Measurements from ENCODE around the gene TRPT1. TPM values are rescaled to one million over a fixed set of nuclear protein-coding genes. Genes with fewer than 3 reads are reported as not detected.
A peak's percentile ranks its signal among the peaks of the same experiment; 100 is the strongest.

TRPT1 gene
- total RNA-seq, 2 experiments from 2014 or later = 40.6 to 49.0 TPM

DNA sequence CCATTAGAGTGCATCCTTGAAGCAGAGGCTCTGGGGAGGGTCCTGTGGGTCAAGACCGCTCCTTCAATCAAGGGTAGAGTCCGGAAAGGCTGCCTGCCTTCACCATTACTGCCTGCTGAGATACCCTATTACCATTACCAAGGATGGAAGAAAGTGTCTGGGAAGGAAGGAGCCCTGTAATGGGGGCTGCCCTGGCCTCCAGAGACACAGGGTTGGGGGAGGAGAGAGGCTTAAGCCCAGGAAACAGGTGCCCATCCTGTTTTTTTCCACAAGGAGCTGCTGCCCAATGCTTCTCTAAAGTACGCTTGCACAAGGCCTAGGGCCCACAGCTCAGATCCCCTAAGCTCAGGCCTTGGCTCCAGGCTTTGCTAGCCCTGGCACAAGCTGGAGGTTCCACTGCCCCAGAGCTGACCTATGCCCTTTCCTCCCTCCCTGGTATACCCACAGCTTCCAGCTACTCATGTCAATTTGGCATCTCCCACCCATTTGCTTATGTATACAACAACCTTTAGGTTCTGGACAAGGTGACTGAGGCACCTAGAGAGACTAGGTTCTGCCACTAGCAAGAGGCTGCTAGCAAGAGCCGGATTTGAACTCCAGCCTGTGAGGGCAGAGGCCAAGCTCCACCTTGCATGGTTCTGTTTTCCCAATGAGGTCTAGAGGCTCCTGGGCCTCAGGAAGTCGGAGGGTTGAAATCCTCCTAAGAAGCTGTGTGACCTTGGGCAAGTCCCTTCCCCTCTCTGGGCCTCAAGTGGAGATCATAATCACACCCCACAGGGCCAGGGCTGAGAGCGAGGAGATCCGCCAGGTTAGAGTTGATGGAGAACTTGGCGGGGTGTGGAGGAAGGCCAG lies 23.8 kb upstream of the TRPT1 start:
- H3K4me2 ChIP-seq (ENCODE audit: low read length) = peak overlapping the region; percentile 24; the same call in 1 of the 2 replicates
- ChIA-PET CTCF (ENCODE audit: unreplicated experiment) (interaction anchor here (0.8 to 1.4 kb wide), 2 partner anchors 9 to 45 kb away, joined by 3 read pairs; no protein-coding TSS in a partner anchor), POLR2A (interaction anchor here (0.7 kb wide), 1 partner anchor 68 kb away, joined by 3 read pairs; the partner anchor contains the start of gene PRDX5)
- no peak overlapping the region for H3K4me3 ChIP-seq (ENCODE audit: low read depth, low read length, poor library complexity, severe bottlenecking)
- peaks cover 5% of the 10 kb centered on the region; the same call in 1 of the 2 replicates for H3K36me3 ChIP-seq (ENCODE audit: insufficient read depth, low read length)
- H4K20me1 ChIP-seq (ENCODE audit: insufficient read depth, low read length) = no peaks in the 10 kb centered on the region
- DNase-seq (ENCODE audit: low spot score) = no peak
- H3K9me3 ChIP-seq (ENCODE audit: low read length) = no peaks in the 10 kb centered on the region
- H3K4me1 ChIP-seq (ENCODE audit: insufficient read depth, low read length, poor library complexity, severe bottlenecking) = peaks cover 60% of the 10 kb centered on the region
- intact Hi-C loops (cut with micrococcal nuclease; ENCODE audit: unreplicated experiment) = no loop called here
- no peak overlapping the region for H2AFZ ChIP-seq (ENCODE audit: low read length)
- H3K79me2 ChIP-seq (ENCODE audit: insufficient read depth, low read depth, low read length) = peaks cover 15% of the 10 kb centered on the region
- no peak for TF ChIP-seq EZH2phosphoT487 (IDR thresholded peaks at IDR 0.05; ENCODE audit: borderline replicate concordance, low read depth, low read length)
- TF ChIP-seq, protein P1, sequence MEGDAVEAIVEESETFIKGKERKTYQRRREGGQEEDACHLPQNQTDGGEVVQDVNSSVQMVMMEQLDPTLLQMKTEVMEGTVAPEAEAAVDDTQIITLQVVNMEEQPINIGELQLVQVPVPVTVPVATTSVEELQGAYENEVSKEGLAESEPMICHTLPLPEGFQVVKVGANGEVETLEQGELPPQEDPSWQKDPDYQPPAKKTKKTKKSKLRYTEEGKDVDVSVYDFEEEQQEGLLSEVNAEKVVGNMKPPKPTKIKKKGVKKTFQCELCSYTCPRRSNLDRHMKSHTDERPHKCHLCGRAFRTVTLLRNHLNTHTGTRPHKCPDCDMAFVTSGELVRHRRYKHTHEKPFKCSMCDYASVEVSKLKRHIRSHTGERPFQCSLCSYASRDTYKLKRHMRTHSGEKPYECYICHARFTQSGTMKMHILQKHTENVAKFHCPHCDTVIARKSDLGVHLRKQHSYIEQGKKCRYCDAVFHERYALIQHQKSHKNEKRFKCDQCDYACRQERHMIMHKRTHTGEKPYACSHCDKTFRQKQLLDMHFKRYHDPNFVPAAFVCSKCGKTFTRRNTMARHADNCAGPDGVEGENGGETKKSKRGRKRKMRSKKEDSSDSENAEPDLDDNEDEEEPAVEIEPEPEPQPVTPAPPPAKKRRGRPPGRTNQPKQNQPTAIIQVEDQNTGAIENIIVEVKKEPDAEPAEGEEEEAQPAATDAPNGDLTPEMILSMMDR (conservative IDR thresholded peaks at IDR 0.05; ENCODE audit: low read length) = no peak
- no peak overlapping the region for H3K27ac ChIP-seq (ENCODE audit: low read depth, low read length, poor library complexity, severe bottlenecking)
- no TSS peak for BruUV-seq (replicated peaks)
- no peaks in the 10 kb centered on the region for H3K9me2 ChIP-seq (ENCODE audit: insufficient read depth, low read length)

DNA sequence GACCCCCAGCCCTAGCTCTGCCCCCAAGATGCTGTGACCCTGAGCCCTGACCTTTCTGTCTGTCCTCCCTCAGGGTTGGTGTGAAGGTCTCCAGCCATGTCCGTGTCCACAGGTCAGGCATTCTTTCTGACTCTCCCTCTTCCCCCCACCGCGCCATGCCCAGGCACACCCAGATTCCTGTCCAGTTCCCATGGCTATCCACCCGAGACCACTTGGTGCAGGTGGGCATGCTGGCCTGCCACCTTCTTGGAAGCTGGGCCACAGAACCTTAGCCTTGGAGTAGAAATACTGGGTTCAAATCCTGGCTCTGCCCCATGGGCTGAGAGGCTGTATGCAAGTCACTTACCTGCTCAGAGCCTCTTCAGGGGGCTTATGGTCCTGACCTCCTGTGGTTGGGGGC lies 23.1 kb upstream of the TRPT1 start:
- POLR2A ChIA-PET = no interaction called here
- no TSS peak for BruUV-seq (replicated peaks)

More for the DNA sequence above, 23.1 kb upstream of the TRPT1 start:
- H4K20me1 ChIP-seq (ENCODE audit: insufficient read depth, low read length) = no peaks in the 10 kb centered on the region
- H3K4me1 ChIP-seq (ENCODE audit: insufficient read depth, low read length, poor library complexity, severe bottlenecking) = peaks cover 64% of the 10 kb centered on the region
- H3K4me2 ChIP-seq (ENCODE audit: low read length) = peak overlapping the region; percentile 24; the same call in 1 of the 2 replicates
- H3K9me3 ChIP-seq (ENCODE audit: low read length) = no peaks in the 10 kb centered on the region
- DNase-seq (ENCODE audit: low spot score) = no peak
- intact Hi-C loops (cut with micrococcal nuclease; ENCODE audit: unreplicated experiment) = no loop called here
- H3K79me2 ChIP-seq (ENCODE audit: insufficient read depth, low read depth, low read length) = peaks cover 17% of the 10 kb centered on the region
- H3K27ac ChIP-seq (ENCODE audit: low read depth, low read length, poor library complexity, severe bottlenecking) = no peak overlapping the region
- H3K9me2 ChIP-seq (ENCODE audit: insufficient read depth, low read length) = no peaks in the 10 kb centered on the region
- TF ChIP-seq, protein P1 (conservative IDR thresholded peaks at IDR 0.05; ENCODE audit: low read length) = no peak
- no peak for TF ChIP-seq EZH2phosphoT487 (IDR thresholded peaks at IDR 0.05; ENCODE audit: borderline replicate concordance, low read depth, low read length)
- CTCF ChIA-PET (ENCODE audit: unreplicated experiment) = interaction anchor here (0.8 kb wide), 1 partner anchor 9 kb away, joined by 3 read pairs; no protein-coding TSS in a partner anchor
- H3K4me3 ChIP-seq (ENCODE audit: low read depth, low read length, poor library complexity, severe bottlenecking) = no peak overlapping the region
- peaks cover 12% of the 10 kb centered on the region for H3K36me3 ChIP-seq (ENCODE audit: insufficient read depth, low read length)
- no peak overlapping the region for H2AFZ ChIP-seq (ENCODE audit: low read length)
